ENCODE data around the gene RAB31. TPM values are rescaled to one million over a fixed set of nuclear protein-coding genes. Genes with fewer than 3 reads are reported as not detected.

The RAB31 gene
- total and polyA plus RNA-seq, 2 of the 13 experiments (the other 11 are each of a cell fraction or from before 2014, with no cell fraction given): 1.1 to 1.7 TPM

GRCh38 chr18:9741793-9742523 lies 33.9 kb downstream of the RAB31 start:
- POLR2A ChIA-PET: no interaction called here
- H3K27ac ChIP-seq (ENCODE audit: extremely low read length, insufficient read depth, low read length): no peak overlapping the region
- H3K9me3 ChIP-seq (ENCODE audit: low read length): no peaks in the 10 kb centered on the region
- peaks cover 38% of the 10 kb centered on the region for H3K4me1 ChIP-seq (ENCODE audit: insufficient read depth, low read length)
- H3K4me3 ChIP-seq (replicated peaks in 1 of 3; ENCODE audit: insufficient read depth in 1 of 3, low read depth in 2 of 3, low read length in 3 of 3): peak overlapping the region; percentile 46 to 57 (median 50)
- H2AFZ ChIP-seq (ENCODE audit: low read length): peak overlapping the region; percentile 54
- no TSS peak for BruUV-seq (replicated peaks)
- H3K4me2 ChIP-seq (ENCODE audit: low read depth, low read length): peak overlapping the region; percentile 87
- in situ Hi-C loops (cut with HindIII; ENCODE audit: extremely low pct_ligation_motif_present, low pct_unique_long_range_greater_than_20kb): no loop called here
- H4K20me1 ChIP-seq (ENCODE audit: insufficient read depth, low read length): no peaks in the 10 kb centered on the region
- H3K9ac ChIP-seq (ENCODE audit: insufficient read depth, low read depth, low read length): peak overlapping the region; percentile 46
- H3K27me3 ChIP-seq (ENCODE audit: control insufficient read depth in 1 of 2, insufficient read depth in 2 of 2, low read length in 2 of 2): 0 out of 5 replicates have a peak, but pooled peaks cover 0 to 3% of the 10 kb centered on the region in 2 experiments
- H3K36me3 ChIP-seq (replicated peaks in 1 of 2; ENCODE audit: control insufficient read depth in 1 of 2, insufficient read depth in 2 of 2, low read length in 2 of 2): no peaks in the 10 kb centered on the region
- no peaks in the 10 kb centered on the region for H3K79me2 ChIP-seq (ENCODE audit: insufficient read depth, low read length)
- CTCF ChIA-PET (ENCODE audit: low intra/inter-chr PET ratio, low total read pairs): no interaction called here
- peak; percentile 29 for DNase-seq (ENCODE audit: low spot score)
- intact Hi-C loops (cut with micrococcal nuclease; ENCODE audit: unreplicated experiment): no loop called here
- no peak for FAIRE-seq
- WGBS (ENCODE audit: low lambda C conversion rate): 50% methylated on average over 17 of the region's 20 CpGs
- peak; percentile 82 for ATAC-seq
- TF ChIP-seq ZNF782 (CRISPR knock-in tag; IDR thresholded peaks at IDR 0.05; ENCODE audit: borderline replicate concordance) (no peak), ZNF232 (CRISPR knock-in tag; IDR thresholded peaks at IDR 0.05; ENCODE audit: borderline replicate concordance) (no peak), ZSCAN12 (CRISPR knock-in tag; IDR thresholded peaks at IDR 0.05) (no peak), RBAK (CRISPR knock-in tag; IDR thresholded peaks at IDR 0.05) (no peak), ISL2 (CRISPR knock-in tag; IDR thresholded peaks at IDR 0.05) (no peak), HOXA9 (CRISPR knock-in tag; IDR thresholded peaks at IDR 0.05; ENCODE audit: borderline replicate concordance) (0 out of 2 replicates have a peak, but pooled peaks have one; percentile 25), SIN3B (IDR thresholded peaks at IDR 0.05; ENCODE audit: low read length) (no peak), ZXDC (CRISPR knock-in tag; IDR thresholded peaks at IDR 0.05) (no peak), HOXA5 (CRISPR knock-in tag; IDR thresholded peaks at IDR 0.05) (no peak), MXD4 (CRISPR knock-in tag; IDR thresholded peaks at IDR 0.05) (0 out of 2 replicates have a peak, but pooled peaks have one; percentile 18), ZHX2 (IDR thresholded peaks at IDR 0.05; ENCODE audit: low read depth) (no peak), ZHX2 (CRISPR knock-in tag; IDR thresholded peaks at IDR 0.05; ENCODE audit: borderline replicate concordance) (no peak), ZFP37 (CRISPR knock-in tag; IDR thresholded peaks at IDR 0.05; ENCODE audit: borderline replicate concordance) (no peak), SMARCC2 (IDR thresholded peaks at IDR 0.05) (no peak)
- TF ChIP-seq, protein P1, sequence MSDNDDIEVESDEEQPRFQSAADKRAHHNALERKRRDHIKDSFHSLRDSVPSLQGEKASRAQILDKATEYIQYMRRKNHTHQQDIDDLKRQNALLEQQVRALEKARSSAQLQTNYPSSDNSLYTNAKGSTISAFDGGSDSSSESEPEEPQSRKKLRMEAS (IDR thresholded peaks at IDR 0.05): no peak; the same call in 1 of the 2 replicates
- TF ChIP-seq, protein P2, sequence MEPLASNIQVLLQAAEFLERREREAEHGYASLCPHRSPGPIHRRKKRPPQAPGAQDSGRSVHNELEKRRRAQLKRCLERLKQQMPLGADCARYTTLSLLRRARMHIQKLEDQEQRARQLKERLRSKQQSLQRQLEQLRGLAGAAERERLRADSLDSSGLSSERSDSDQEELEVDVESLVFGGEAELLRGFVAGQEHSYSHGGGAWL (CRISPR knock-in tag; IDR thresholded peaks at IDR 0.05): no peak
